ENCODE measurements around the gene ZNF3. TPM values are rescaled to one million over a fixed set of nuclear protein-coding genes. Genes with fewer than 3 reads are reported as not detected.

Gene ZNF3
- total and polyA plus RNA-seq, 9 of the 15 experiments (the other 6 are each of a cell fraction or from before 2014, with no cell fraction given) = 30.0 to 64.9 (median 51.5) TPM

GRCh38 chr7:100027197-100027596 lies 54.3 kb downstream of the ZNF3 start:
- Histone ChIP-seq H3K9ac (ENCODE audit: insufficient read depth in 1 of 2, low read depth in 2 of 2, low read length in 2 of 2) (no peak overlapping the region), H3K36me3 (ENCODE audit: control insufficient read depth, insufficient read depth, low read length) (peaks cover 71% of the 10 kb centered on the region), H3K4me2 (ENCODE audit: insufficient read depth, low read length) (no peak overlapping the region), H3K79me2 (ENCODE audit: control insufficient read depth, insufficient read depth, low read length) (peaks cover 6% of the 10 kb centered on the region; the same call in 2 of the 3 replicates), H3K4me1 (replicated peaks in 1 of 2; ENCODE audit: control insufficient read depth in 2 of 2, insufficient read depth in 2 of 2, low read length in 2 of 2) (no peaks in the 10 kb centered on the region), H3K9me3 (replicated peaks; ENCODE audit: control insufficient read depth, insufficient read depth, low read depth, low read length) (no peaks in the 10 kb centered on the region; the same call in 1 of the 2 replicates), H3K27me3 (ENCODE audit: control insufficient read depth in 2 of 2, insufficient read depth in 2 of 2, low read length in 2 of 2) (no peaks in the 10 kb centered on the region), H3K4me3 (no peak overlapping the region), H4K20me1 (replicated peaks; ENCODE audit: control insufficient read depth, insufficient read depth, low read length) (no peaks in the 10 kb centered on the region), H2AFZ (ENCODE audit: low read depth, low read length) (no peak overlapping the region), H3K9me1 (ENCODE audit: control insufficient read depth, insufficient read depth, low read length) (no peaks in the 10 kb centered on the region), H3K27ac (ENCODE audit: extremely low read depth, low read depth, low read length) (no peak overlapping the region)
- in situ Hi-C loops (cut with MboI) (no loop called here), intact Hi-C loops (cut with micrococcal nuclease) (no loop called here)
- BruUV-seq (replicated peaks) = no TSS peak
- FAIRE-seq (no peak), ATAC-seq (peak; percentile 26; the same call in 2 of the 3 replicates), DNase-seq (ENCODE audit: extremely low read depth in 1 of 4, low spot score in 3 of 4) (no peak)
- POLR2A ChIA-PET = interaction anchor here (0.6 to 1.4 kb wide), 6 partner anchors 11 to 98 kb away, joined by 3 to 6 read pairs (median 4); no protein-coding TSS in a partner anchor
- TF ChIP-seq RBM39 (optimal IDR thresholded peaks at IDR 0.05; ENCODE audit: low read depth, low read length) = no peak
- peak; percentile 48; the same call in 1 of the 2 replicates for TF ChIP-seq POLR2A (conservative IDR thresholded peaks at IDR 0.05)
- no peak for TF ChIP-seq FOXA1 (IDR thresholded peaks at IDR 0.05; ENCODE audit: borderline replicate concordance)
- peak; percentile 53; the same call in 1 of the 2 replicates for TF ChIP-seq SUPT5H (IDR thresholded peaks at IDR 0.05)
- peak; percentile 25 for TF ChIP-seq POLR2B (IDR thresholded peaks at IDR 0.05; ENCODE audit: low read depth, partially characterized antibody)
- CTCF ChIA-PET (ENCODE audit: low intra/inter-chr PET ratio) = no interaction called here
- 87% methylated on average over 11 of the region's 11 CpGs for WGBS (ENCODE audit: insufficient coverage, low coverage, missing lambda C conversion rate)

GRCh38 chr7:100024020-100024619 lies 57.4 kb downstream of the ZNF3 start:
- intact Hi-C loops (cut with micrococcal nuclease) (no loop called here), in situ Hi-C loops (cut with MboI) (no loop called here)
- Histone ChIP-seq H3K27me3 (ENCODE audit: control insufficient read depth in 2 of 2, insufficient read depth in 2 of 2, low read length in 2 of 2) (no peaks in the 10 kb centered on the region), H3K36me3 (ENCODE audit: control insufficient read depth, insufficient read depth, low read length) (peaks cover 65% of the 10 kb centered on the region), H2AFZ (ENCODE audit: low read depth, low read length) (no peak overlapping the region), H3K9me3 (replicated peaks; ENCODE audit: control insufficient read depth, insufficient read depth, low read depth, low read length) (no peaks in the 10 kb centered on the region), H3K4me1 (replicated peaks in 1 of 2; ENCODE audit: control insufficient read depth in 2 of 2, insufficient read depth in 2 of 2, low read length in 2 of 2) (no peaks in the 10 kb centered on the region), H3K4me3 (no peak overlapping the region), H3K4me2 (ENCODE audit: insufficient read depth, low read length) (no peak overlapping the region), H3K9ac (ENCODE audit: insufficient read depth in 1 of 2, low read depth in 2 of 2, low read length in 2 of 2) (no peak overlapping the region), H4K20me1 (replicated peaks; ENCODE audit: control insufficient read depth, insufficient read depth, low read length) (peaks cover 3% of the 10 kb centered on the region), H3K79me2 (ENCODE audit: control insufficient read depth, insufficient read depth, low read length) (peaks cover 30% of the 10 kb centered on the region), H3K9me1 (ENCODE audit: control insufficient read depth, insufficient read depth, low read length) (no peaks in the 10 kb centered on the region), H3K27ac (ENCODE audit: extremely low read depth, low read depth, low read length) (no peak overlapping the region)
- 93% methylated on average over 12 of the region's 12 CpGs for WGBS (ENCODE audit: insufficient coverage, low coverage, missing lambda C conversion rate)
- ChIA-PET POLR2A (interaction anchor here (0.7 to 1.7 kb wide), 2 partner anchors 8 to 106 kb away, joined by 3 to 9 read pairs; partner anchors contain the start of gene ZKSCAN1), CTCF (ENCODE audit: low intra/inter-chr PET ratio) (interaction anchor here (0.6 kb wide), 1 partner anchor 21 kb away, joined by 8 read pairs; no protein-coding TSS in a partner anchor)
- DNase-seq (ENCODE audit: extremely low read depth in 1 of 4, low spot score in 3 of 4) (no peak), FAIRE-seq (no peak), ATAC-seq (no peak)
- BruUV-seq (replicated peaks) = no TSS peak
- TF ChIP-seq SUPT5H (IDR thresholded peaks at IDR 0.05) (no peak; the same call in 1 of the 2 replicates), SMC3 (conservative IDR thresholded peaks at IDR 0.05; ENCODE audit: insufficient read depth, low read depth, low read length) (no peak), PCBP2 (IDR thresholded peaks at IDR 0.05; ENCODE audit: low read depth, low read length, poor library complexity, severe bottlenecking) (no peak), ZFP36 (IDR thresholded peaks at IDR 0.05; ENCODE audit: low read depth, low read length, partially characterized antibody) (no peak), VEZF1 (CRISPR knock-in tag; IDR thresholded peaks at IDR 0.05) (no peak), ZNF277 (CRISPR knock-in tag; IDR thresholded peaks at IDR 0.05; ENCODE audit: borderline replicate concordance) (no peak), TFAP4 (CRISPR knock-in tag; IDR thresholded peaks at IDR 0.05; ENCODE audit: borderline replicate concordance) (no peak)
